ENCODE measurements around the gene PRKAG3.
"Not testable (repeated sequence)": the region's sequence is repeated elsewhere in the genome, so short reads cannot be mapped to it uniquely, and the experiment has no call there.

- TF ChIP-seq, protein P1, sequence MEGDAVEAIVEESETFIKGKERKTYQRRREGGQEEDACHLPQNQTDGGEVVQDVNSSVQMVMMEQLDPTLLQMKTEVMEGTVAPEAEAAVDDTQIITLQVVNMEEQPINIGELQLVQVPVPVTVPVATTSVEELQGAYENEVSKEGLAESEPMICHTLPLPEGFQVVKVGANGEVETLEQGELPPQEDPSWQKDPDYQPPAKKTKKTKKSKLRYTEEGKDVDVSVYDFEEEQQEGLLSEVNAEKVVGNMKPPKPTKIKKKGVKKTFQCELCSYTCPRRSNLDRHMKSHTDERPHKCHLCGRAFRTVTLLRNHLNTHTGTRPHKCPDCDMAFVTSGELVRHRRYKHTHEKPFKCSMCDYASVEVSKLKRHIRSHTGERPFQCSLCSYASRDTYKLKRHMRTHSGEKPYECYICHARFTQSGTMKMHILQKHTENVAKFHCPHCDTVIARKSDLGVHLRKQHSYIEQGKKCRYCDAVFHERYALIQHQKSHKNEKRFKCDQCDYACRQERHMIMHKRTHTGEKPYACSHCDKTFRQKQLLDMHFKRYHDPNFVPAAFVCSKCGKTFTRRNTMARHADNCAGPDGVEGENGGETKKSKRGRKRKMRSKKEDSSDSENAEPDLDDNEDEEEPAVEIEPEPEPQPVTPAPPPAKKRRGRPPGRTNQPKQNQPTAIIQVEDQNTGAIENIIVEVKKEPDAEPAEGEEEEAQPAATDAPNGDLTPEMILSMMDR (conservative IDR thresholded peaks at IDR 0.05; ENCODE audit: low read length): not testable (repeated sequence)
- TF ChIP-seq EZH2phosphoT487 (IDR thresholded peaks at IDR 0.05; ENCODE audit: borderline replicate concordance, low read depth, low read length): not testable (repeated sequence)
Observed at GRCh38 chr2:218846963-218847362, 15.4 kb upstream of the PRKAG3 start.
